Activated T-helper 2 cell treated with anti-CD3 and anti-CD28 coated beads, Interferon-gamma antibody, Interleukin-2, Interleukin-4, amounts not matched to agents 10 μg/mL and 5 μg/mL and 100 μg/mL, durations not matched to agents 14 hours and 24 hours and 36 hours (primary cell): ENCODE results near the gene AASS. TPM values are rescaled to one million over a fixed set of nuclear protein-coding genes. Genes with fewer than 3 reads are reported as not detected.
A peak's percentile ranks its signal among the peaks of the same experiment; 100 is the strongest.

Experiments used
- DNase-seq: peaks from one replicate; pipeline ENCODE4 v3.0.0; 2021; ENCODE audit warnings: low spot score
- H3K27ac Mint-ChIP-seq: one replicate; pipeline ENCODE4 v1.8.0; 2021; ENCODE audit warnings: mixed read lengths
- H3K27me3 Mint-ChIP-seq: one replicate; pipeline ENCODE4 v1.8.0; 2021; ENCODE audit warnings: low read depth, mixed read lengths
- H3K36me3 Mint-ChIP-seq: one replicate; pipeline ENCODE4 v1.8.0; 2021; ENCODE audit warnings: low read depth, mixed read lengths
- H3K4me1 Mint-ChIP-seq: one replicate; pipeline ENCODE4 v1.8.0; 2021; ENCODE audit warnings: low read depth, mixed read lengths
- H3K4me3 Mint-ChIP-seq: one replicate; pipeline ENCODE4 v1.8.0; 2021; ENCODE audit warnings: low read depth, mild to moderate bottlenecking, moderate library complexity, mixed read lengths
- H3K9me3 Mint-ChIP-seq: one replicate; pipeline ENCODE4 v1.8.0; 2021; ENCODE audit warnings: mixed read lengths
- intact Hi-C: fragments of 100-400 bp; cut with micrococcal nuclease; formaldehyde crosslinking; loops from one replicate; pipeline ENCODE4 v1.15.1; 2023
- total RNA-seq: library from RNA; stranded (reverse); gene quantifications from 2 replicates; pipeline ENCODE4 v1.2.3, GENCODE V29; 2022

Gene AASS
- total RNA-seq, 1 donor from 2014 or later: 1.3 TPM

- Mint-ChIP-seq H3K4me1 (no peaks in the 10 kb centered on the region), H3K9me3 (no peaks in the 10 kb centered on the region), H3K27me3 (no peaks in the 10 kb centered on the region), H3K4me3 (no peak overlapping the region), H3K27ac (no peak overlapping the region), H3K36me3 (no peaks in the 10 kb centered on the region)
- intact Hi-C loops: loop anchor here (5.0 kb wide), 1 partner anchor 438 kb away; no protein-coding TSS in a partner anchor
- DNase-seq: no peak
Measured at GRCh38 chr7:122094549-122094948, 49.5 kb downstream of the AASS start.

- Mint-ChIP-seq H3K27me3 (no peaks in the 10 kb centered on the region), H3K27ac (no peak overlapping the region)
- intact Hi-C loops: loop anchor here (5.0 kb wide), 1 partner anchor 439 kb away; no protein-coding TSS in a partner anchor
Measured at GRCh38 chr7:122092964-122093797, 50.9 kb downstream of the AASS start.

GRCh38 chr7:122082670-122083069, 61.4 kb downstream of the AASS start:
- intact Hi-C loops: no loop called here
- no peak overlapping the region for H3K27ac Mint-ChIP-seq
- no peak overlapping the region for H3K4me3 Mint-ChIP-seq
- DNase-seq: no peak
- H3K9me3 Mint-ChIP-seq: no peaks in the 10 kb centered on the region
- H3K27me3 Mint-ChIP-seq: no peaks in the 10 kb centered on the region
- H3K36me3 Mint-ChIP-seq: no peaks in the 10 kb centered on the region
- no peaks in the 10 kb centered on the region for H3K4me1 Mint-ChIP-seq

More at GRCh38 chr7:122092964-122093797, 50.9 kb downstream of the AASS start:
- Mint-ChIP-seq H3K4me3 (no peak overlapping the region), H3K36me3 (no peaks in the 10 kb centered on the region), H3K9me3 (no peaks in the 10 kb centered on the region), H3K4me1 (no peaks in the 10 kb centered on the region)
- peak; percentile 21 for DNase-seq

DNA sequence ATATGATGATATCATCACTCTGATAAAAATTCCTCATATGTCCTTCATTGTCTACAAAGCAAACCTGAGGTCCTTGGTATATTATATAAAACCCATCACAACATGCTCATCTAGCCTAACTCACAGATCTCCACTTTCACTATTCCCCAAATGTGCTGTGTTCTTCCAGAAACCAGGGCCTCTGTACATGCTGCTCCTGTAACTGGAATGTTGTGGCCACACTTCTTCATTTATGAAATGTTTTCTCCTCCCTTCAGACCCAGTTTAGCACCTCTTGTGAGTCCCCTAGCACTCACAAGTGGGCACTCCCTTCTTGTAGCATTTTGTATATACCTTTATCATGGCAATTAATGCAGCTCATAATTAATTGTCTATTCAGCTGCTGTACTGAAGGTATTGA, 61.9 kb downstream of the AASS start:
- no peak overlapping the region for H3K4me3 Mint-ChIP-seq
- no peak overlapping the region for H3K27ac Mint-ChIP-seq
- H3K36me3 Mint-ChIP-seq: no peaks in the 10 kb centered on the region
- intact Hi-C loops: no loop called here
- DNase-seq: no peak
- no peaks in the 10 kb centered on the region for H3K4me1 Mint-ChIP-seq
- H3K27me3 Mint-ChIP-seq: no peaks in the 10 kb centered on the region
- no peaks in the 10 kb centered on the region for H3K9me3 Mint-ChIP-seq

- H3K4me3 Mint-ChIP-seq: no peak overlapping the region
- no peaks in the 10 kb centered on the region for H3K4me1 Mint-ChIP-seq
- no peak overlapping the region for H3K27ac Mint-ChIP-seq
- H3K9me3 Mint-ChIP-seq: no peaks in the 10 kb centered on the region
- H3K36me3 Mint-ChIP-seq: no peaks in the 10 kb centered on the region
- intact Hi-C loops: no loop called here
- no peak for DNase-seq
- H3K27me3 Mint-ChIP-seq: no peaks in the 10 kb centered on the region
Measured at GRCh38 chr7:122073635-122074034, 70.4 kb downstream of the AASS start.

- H3K36me3 Mint-ChIP-seq: no peaks in the 10 kb centered on the region
- intact Hi-C loops: no loop called here
- H3K27me3 Mint-ChIP-seq: no peaks in the 10 kb centered on the region
- no peak overlapping the region for H3K4me3 Mint-ChIP-seq
- no peak for DNase-seq
- H3K4me1 Mint-ChIP-seq: no peaks in the 10 kb centered on the region
- no peak overlapping the region for H3K27ac Mint-ChIP-seq
- H3K9me3 Mint-ChIP-seq: no peaks in the 10 kb centered on the region
Measured at GRCh38 chr7:122072924-122073599, 71.0 kb downstream of the AASS start.

- H3K36me3 Mint-ChIP-seq: no peaks in the 10 kb centered on the region
- no peak overlapping the region for H3K4me3 Mint-ChIP-seq
- no peak for DNase-seq
- H3K27ac Mint-ChIP-seq: no peak overlapping the region
- no peaks in the 10 kb centered on the region for H3K9me3 Mint-ChIP-seq
- H3K27me3 Mint-ChIP-seq: no peaks in the 10 kb centered on the region
- intact Hi-C loops: no loop called here
- no peaks in the 10 kb centered on the region for H3K4me1 Mint-ChIP-seq
Measured at GRCh38 chr7:122072272-122072671, 71.8 kb downstream of the AASS start.

- H3K4me3 Mint-ChIP-seq: no peak overlapping the region
- no peaks in the 10 kb centered on the region for H3K36me3 Mint-ChIP-seq
- no peaks in the 10 kb centered on the region for H3K9me3 Mint-ChIP-seq
- no peak overlapping the region for H3K27ac Mint-ChIP-seq
- no peak for DNase-seq
- intact Hi-C loops: no loop called here
- H3K27me3 Mint-ChIP-seq: no peaks in the 10 kb centered on the region
- no peaks in the 10 kb centered on the region for H3K4me1 Mint-ChIP-seq
Measured at GRCh38 chr7:122070834-122071233, 73.2 kb downstream of the AASS start.

- intact Hi-C loops: no loop called here
- Mint-ChIP-seq H3K36me3 (no peaks in the 10 kb centered on the region), H3K4me1 (no peaks in the 10 kb centered on the region), H3K27ac (no peak overlapping the region), H3K9me3 (no peaks in the 10 kb centered on the region), H3K4me3 (no peak overlapping the region), H3K27me3 (no peaks in the 10 kb centered on the region)
- no peak for DNase-seq
Measured at GRCh38 chr7:122070062-122070461, 74.0 kb downstream of the AASS start.

- H3K9me3 Mint-ChIP-seq: no peaks in the 10 kb centered on the region
- H3K27ac Mint-ChIP-seq: no peak overlapping the region
- no peaks in the 10 kb centered on the region for H3K27me3 Mint-ChIP-seq
- no peaks in the 10 kb centered on the region for H3K36me3 Mint-ChIP-seq
- intact Hi-C loops: no loop called here
- no peak overlapping the region for H3K4me3 Mint-ChIP-seq
- no peak for DNase-seq
- no peaks in the 10 kb centered on the region for H3K4me1 Mint-ChIP-seq
Measured at GRCh38 chr7:122068999-122069398, 75.0 kb downstream of the AASS start.

GRCh38 chr7:122068046-122068445, 76.0 kb downstream of the AASS start:
- Mint-ChIP-seq H3K36me3 (no peaks in the 10 kb centered on the region), H3K9me3 (no peaks in the 10 kb centered on the region), H3K27me3 (no peaks in the 10 kb centered on the region), H3K4me3 (no peak overlapping the region), H3K4me1 (no peaks in the 10 kb centered on the region), H3K27ac (no peak overlapping the region)
- no peak for DNase-seq
- intact Hi-C loops: no loop called here

DNA sequence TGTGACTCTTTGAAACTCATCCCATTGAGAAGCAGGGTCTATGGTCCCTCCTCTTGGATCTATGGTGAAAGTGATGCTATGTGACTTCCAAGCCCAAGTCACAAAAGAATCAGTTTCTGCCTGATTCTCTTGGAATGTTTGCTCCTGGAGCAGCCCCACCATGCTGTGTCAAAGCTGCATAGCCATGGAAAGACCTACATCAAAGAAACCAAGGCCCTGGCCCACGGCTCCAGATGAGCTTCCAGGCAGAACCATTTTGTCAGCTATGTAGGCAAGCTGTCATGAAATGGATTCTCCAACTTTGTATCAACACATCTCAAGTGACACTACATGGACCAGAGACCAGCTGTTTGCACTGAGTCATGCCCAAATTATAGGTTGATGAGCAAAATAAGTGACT, 77.0 kb downstream of the AASS start:
- DNase-seq: no peak
- H3K9me3 Mint-ChIP-seq: no peaks in the 10 kb centered on the region
- H3K4me3 Mint-ChIP-seq: no peak overlapping the region
- no peaks in the 10 kb centered on the region for H3K27me3 Mint-ChIP-seq
- no peaks in the 10 kb centered on the region for H3K4me1 Mint-ChIP-seq
- H3K27ac Mint-ChIP-seq: no peak overlapping the region
- intact Hi-C loops: no loop called here
- no peaks in the 10 kb centered on the region for H3K36me3 Mint-ChIP-seq

DNA sequence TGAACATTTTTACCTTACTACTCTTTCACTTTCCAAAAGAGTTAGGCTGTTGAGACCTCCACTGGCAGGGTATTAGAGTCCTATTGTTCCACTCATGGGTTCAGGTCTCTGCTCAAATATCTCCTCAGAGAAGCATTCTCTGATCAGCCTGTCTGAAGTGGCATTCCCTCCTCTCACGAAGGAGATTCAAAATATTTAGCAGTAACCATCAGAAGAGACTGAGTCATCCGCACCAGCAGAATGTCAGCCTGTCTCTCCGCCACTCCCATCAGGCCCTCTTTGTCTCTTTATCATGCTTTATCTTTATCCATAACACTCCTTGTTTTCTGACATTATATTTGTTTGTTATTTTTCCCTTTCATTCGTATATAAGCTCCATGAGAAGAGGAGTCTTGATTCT, 79.1 kb downstream of the AASS start:
- no peaks in the 10 kb centered on the region for H3K27me3 Mint-ChIP-seq
- no peak overlapping the region for H3K4me3 Mint-ChIP-seq
- H3K4me1 Mint-ChIP-seq: no peaks in the 10 kb centered on the region
- H3K36me3 Mint-ChIP-seq: no peaks in the 10 kb centered on the region
- intact Hi-C loops: no loop called here
- no peak for DNase-seq
- no peak overlapping the region for H3K27ac Mint-ChIP-seq
- no peaks in the 10 kb centered on the region for H3K9me3 Mint-ChIP-seq
